ENCODE measurements around the gene ADAM21.

ADAM21 gene

GRCh38 chr14:70489579-70490200, 37.7 kb downstream of the ADAM21 start:
- DNase-seq = no peak

GRCh38 chr14:70498191-70498590, 46.2 kb downstream of the ADAM21 start:
- DNase-seq = no peak

All from stimulated activated naive CD4-positive, alpha-beta T cell (primary cell).